Stimulated activated CD8-positive, alpha-beta memory T cell treated with anti-CD3 and anti-CD28 coated beads, Interleukin-7, amount 100 ng/mL, for 1 hour (primary cell): ENCODE measurements around the gene DCAF11.

Source experiments
- DNase-seq, 2 donors: peaks; one replicate each; pipeline ENCODE4 v3.0.0-alpha.2; 2020; ENCODE audit warnings: low read depth in 2 of 2

DCAF11 gene

DNA sequence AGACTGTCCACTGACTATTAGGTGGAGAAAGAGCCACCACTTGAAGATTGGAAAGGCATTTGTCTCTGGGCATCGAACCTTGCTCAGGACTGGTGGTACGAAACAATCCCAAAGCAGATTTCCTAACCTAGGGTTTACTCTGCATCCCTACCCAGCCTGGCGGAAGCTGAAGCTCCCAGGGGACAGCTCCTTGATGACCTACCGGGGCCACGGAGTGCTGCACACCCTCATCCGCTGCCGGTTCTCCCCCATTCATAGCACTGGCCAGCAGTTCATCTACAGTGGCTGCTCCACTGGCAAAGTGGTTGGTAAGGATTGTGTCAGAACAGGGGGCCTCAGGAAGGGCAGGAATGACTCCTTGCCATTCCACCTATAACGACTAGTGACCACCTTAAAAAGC, 6.6 kb downstream of the DCAF11 start:
- no peak for DNase-seq

DNA sequence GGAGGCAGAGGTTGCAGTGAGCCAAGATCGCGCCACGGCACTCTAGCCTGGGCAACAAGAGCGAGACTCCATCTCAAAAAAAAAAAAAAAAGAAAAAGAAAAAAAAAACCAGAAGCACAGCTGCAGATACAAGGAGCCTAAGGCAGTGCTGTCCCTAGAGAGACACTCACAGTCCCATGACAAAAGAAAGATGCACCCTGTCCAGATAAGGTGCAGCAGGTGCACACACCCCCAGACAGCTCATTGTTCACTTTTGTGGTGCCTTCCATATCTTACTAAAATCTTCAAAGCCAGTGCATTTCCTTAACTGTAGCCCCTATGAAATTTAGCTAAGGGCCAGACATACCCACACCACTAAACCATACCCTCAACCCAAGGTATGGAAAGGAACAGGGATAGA, 7.8 kb downstream of the DCAF11 start:
- DNase-seq, result no peak

DNA sequence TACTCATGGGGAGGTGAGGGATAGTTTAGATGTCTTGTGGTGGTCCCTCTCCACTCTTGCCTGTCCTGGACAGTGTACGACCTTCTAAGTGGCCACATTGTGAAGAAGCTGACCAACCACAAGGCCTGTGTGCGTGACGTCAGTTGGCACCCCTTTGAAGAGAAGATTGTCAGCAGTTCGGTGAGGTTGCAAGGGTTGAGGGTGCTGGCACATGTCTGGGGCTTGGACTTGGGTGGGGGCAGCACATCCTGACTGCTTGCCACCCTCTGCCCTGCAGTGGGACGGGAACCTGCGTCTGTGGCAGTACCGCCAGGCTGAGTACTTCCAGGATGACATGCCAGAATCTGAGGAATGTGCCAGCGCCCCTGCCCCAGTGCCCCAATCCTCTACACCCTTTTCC, 8.3 kb downstream of the DCAF11 start:
- DNase-seq, result no peak

DNA sequence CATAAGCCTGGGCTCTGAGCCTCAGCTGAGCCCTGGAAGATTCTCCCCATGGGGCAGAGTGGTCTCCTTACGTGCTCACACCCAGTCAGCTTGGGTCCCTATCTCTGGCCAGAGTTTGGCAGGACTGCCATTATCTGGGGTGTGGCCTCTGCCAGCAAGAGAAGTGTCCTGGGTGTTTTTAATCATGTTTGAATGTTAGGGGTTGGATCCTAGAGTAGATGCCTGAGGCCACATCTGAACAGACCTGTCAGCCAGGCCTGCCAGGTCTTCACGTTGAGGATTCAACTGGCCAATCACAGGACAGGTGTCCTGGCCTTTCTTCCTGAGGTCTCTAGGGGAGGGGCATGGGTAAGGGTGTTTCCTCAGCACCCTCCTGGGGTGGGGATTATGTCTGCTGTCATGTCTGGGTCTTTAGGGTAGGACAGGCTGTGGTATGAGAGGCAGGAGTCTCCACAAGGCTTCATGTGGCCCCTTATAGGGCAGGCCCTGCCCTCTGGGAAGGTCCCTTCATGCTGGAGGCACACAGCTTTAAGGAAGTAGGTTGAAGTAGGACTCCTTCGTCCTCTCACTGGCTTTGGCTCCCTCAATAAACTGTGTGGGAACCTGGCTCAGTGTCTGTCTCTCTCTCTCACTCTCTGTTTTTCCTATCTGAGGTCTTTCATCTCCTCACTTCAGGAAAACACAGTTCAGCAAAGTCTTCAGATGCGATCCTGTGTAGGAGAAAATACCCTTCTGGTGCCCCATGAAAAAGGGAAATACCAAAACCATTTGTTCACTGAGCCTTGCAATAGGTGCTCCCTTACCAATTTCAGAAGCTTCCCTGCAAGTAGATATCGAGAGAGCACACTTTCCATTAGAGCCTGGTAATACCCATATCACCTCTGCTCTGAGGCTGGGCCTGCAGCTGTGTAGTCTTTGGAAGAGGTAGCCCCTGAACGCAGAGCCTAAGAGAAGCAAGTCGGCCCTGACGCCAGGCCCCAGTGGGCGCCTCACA, 9.1 kb downstream of the DCAF11 start:
- no peak for DNase-seq

DNA sequence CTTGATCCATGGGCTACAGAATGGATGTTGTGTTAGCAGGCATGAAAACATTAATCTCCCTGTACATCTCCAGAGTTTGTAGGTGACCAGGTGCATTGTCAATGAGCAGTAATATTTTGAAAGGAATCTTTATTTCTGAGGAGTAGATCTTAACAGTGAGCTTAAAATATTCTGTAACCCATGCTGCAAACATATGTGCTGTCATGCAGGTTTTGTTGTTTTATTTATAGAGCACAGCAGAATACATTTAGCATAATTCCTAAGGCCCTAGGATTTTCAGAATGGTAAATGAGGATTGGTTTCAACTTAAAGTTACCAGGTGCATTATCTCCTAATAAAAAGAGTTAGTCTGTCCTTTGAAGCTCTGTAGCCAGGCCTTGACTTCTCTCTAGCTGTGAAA, 12.4 kb downstream of the DCAF11 start:
- no peak for DNase-seq

DNA sequence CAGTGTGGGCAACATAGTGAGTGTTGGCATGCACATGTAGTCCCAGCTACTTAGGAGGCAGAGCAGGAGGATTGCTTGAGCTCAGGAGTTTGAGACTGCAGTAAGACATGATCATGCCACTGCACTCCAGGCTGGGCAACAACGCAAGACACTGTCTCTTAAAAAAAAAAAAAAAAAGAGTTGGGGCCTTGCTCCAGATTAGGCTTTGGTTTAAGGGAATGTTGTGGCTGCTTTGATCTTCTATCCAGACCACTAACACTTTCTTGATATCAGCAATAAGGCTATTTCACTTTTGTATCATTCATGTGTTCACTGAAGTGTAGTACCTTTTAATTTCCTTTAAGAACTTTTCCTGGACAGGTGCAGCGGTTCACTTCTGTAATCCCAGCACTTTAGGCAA, 13.1 kb downstream of the DCAF11 start:
- no peak for DNase-seq

DNA sequence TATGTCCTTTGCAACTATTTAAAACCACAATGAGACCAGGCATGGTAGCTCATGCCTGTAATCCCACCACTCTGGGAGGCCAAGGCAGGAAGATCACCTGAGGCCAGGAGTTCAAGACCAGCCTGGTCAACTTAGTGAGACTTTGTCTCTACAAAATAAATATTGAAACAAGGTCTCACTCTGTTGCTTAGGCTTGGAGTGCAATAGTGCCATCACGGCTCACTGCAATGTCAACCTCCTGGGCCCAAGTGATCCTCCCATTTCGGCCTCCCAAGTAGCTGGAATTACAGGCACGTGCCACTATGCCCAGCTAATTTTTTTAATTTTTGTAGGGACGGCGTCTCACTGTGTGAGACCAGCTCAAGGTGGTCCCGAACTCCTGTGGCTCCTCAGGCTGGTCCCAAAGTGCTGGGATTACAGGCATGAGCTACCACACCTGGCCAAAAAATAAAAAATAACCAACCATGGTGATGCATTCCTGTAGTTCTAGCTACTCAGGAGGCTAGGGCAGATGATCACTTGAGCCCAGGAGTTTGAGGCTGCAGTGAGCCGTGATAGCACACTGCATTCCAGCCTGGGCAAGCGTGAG, 14.9 kb downstream of the DCAF11 start:
- no peak for DNase-seq

DNA sequence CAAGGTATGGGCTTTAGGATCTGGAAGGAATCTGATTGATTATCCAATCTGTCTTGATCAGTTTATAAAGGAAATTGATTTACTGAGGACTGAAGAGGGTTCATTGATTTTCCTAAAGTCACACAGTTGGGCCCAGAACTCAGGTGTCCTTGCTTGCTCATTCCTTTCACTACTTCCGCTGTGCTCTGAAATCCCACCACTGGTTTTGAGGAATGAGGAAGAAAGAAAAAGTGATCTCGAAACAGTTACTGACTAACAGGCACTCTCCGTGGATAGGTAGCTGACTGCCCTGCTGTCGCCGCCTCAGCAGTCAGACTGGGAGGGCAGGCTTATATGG, 15.8 kb downstream of the DCAF11 start, which contains the start of gene FITM1:
Gene FITM1 (plus strand): TSS at position 280 of the 337 bp plus-strand sequence. CDS start 905 bp downstream, outside the sequence.
- DNase-seq, result no peak

DNA sequence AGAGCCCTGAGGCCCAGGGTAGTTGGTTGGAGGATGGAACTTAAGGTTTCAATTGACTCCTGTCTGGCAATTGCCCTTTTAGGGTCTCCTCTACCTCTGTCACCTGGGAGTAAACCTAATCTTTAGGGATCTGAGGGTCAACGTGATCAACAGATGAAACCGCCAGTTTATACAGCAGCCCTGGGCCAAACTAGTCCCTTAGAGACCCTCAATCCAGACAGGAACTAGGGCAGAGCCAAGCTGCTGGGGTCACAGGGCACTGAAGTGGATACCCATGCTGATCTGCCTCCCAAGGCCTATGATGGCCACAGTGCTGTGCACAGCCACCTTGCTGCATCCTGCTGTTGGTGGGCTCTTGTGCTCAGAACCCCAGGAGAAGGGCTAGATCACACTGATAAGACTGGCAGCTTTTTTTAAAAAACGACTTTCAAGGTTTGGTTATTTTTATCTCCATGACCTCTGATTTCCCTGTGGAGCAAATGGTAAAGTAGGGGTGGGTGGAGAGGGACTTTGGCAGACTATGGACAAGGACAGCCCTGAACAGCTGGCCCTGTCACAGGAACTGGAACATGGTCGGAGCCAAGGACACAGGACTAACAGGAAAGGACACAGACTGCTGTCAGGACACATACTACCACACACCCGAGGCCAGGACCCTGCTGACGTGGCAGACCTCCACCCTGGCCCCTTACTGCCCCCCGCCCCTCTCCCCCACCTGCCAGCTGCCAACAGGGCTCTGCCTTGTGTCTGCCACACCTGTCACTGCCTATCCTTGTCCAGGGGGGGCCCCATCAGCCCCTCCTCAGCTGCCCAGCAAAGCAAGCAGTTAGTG, 16.4 kb downstream of the DCAF11 start:
- DNase-seq, result no peak

DNA sequence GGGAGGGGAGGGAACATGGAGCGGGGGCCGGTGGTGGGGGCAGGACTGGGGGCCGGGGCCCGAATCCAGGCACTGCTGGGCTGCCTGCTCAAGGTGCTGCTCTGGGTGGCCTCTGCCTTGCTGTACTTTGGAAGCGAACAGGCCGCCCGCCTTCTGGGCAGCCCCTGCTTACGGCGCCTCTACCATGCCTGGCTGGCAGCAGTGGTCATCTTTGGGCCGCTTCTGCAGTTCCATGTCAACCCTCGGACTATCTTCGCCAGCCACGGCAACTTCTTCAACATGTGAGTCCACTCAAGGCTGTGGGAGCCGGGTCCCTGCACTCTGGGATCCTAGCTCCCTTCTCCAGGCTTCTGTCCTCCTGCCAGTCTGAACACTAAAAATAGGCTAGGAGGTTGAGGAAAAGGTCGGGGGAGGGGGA, 17.0 kb downstream of the DCAF11 start:
- no peak for DNase-seq

DNA sequence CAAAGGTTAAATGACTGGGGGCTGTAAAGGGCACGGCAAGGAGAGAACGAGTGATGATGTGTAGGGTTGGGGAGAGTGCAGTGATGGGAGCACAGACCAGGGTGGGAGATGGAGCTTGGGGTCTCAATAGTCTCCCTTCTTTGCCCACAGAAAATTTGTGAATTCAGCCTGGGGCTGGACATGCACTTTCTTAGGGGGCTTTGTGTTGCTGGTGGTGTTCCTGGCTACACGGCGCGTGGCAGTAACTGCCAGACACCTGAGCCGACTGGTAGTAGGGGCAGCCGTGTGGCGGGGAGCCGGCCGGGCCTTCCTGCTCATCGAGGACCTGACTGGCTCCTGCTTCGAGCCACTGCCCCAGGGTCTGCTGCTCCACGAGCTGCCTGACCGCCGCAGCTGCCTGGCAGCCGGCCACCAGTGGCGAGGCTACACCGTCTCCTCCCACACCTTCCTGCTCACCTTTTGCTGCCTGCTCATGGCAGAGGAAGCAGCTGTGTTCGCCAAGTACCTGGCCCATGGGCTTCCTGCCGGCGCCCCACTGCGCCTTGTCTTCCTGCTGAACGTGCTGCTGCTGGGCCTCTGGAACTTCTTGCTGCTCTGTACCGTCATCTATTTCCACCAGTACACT, 17.6 kb downstream of the DCAF11 start:
- no peak for DNase-seq

DNA sequence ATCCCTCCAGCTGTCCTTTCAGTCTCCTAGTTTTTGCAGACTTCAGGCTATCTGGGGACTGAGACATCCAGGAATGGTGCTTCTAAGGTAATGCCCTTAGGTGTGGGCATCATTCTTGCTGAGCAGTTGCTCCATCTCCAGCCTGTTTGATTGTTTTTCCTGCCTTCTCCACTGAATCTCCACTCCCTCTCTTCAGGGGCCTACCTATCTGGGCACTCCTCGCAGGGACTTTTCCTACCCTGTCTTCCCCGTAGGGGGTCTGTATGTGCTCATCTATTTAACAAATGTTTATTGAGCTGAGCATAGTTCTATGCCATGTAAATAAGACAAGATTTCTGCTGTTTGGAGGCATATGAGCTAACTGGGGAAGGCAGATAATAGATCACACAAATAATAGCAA, 18.4 kb downstream of the DCAF11 start:
- DNase-seq, result no peak

DNA sequence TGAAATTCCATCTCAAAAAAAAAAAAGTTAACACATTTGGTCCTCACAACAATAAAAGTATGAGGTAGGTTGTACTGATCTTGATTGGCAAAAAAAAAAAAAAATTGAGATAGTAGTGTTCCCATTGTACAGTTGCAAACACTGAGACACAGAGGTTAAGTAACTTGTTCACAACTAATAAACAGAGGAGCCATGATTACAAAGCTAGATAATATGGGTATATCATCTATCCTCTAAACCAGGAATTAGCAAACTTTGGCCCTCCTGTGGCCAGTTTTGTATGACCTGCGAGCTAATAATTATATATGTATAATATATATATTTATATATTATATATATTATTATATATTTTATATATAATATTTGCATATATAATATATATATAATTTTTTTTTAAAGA, 19.2 kb downstream of the DCAF11 start:
- no peak for DNase-seq

DNA sequence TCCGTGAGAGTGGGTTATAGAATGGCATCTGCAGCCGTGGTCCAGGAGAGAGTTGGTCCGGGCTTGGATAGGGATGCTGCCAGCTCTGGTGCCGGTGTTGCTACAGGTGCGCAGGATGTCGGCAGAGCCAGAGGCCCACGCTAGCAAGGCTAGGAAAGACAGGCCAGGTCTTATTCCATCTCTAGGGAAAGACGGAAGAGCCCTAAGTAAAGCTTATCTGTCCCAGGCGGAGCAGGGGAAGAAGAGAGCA, 20.9 kb downstream of the DCAF11 start:
- no peak for DNase-seq

DNA sequence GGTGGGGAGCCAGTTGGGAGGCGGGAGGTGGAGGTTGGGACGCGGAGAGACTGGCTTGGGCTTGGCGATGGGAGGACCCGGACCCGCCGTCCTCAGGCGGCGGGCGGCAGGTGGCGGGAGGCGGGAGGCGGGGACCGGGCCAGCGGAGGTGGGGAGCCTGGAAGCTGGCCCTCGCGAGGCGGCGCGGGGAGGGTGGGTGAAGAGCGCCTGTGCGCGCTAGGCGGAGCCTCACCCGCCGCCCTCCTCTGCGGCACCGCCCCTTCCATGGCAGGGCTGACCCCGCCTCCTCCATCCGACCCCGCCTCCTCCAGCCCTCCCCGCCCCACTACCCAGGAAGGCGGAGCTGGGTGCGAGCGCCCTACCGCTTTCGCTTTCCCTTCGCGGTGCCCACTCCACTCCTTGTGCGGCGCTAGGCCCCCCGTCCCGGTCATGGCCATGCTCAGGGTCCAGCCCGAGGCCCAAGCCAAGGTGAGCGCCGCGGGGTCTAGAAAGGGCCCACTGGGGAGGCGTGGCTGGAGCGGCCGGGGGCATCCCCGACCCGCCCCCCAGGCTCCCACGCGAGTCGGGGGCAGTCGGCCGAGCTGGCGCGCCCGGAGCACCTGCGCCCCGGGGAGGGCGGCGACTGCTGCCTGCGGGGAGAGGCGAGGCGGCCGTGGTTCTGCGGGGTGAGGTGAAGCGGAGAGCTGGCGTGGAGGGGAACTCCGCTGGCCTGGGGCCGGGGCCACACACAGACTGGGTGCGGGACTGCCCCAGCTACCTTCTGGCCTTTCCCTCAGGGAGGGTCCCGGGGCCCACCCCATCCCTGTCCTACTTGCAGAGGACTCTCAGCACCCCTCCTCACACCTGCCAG, 21.5 kb downstream of the DCAF11 start, which contains the start of gene PSME1:
Gene PSME1 (plus strand): TSS at position 361 of the 850 bp plus-strand sequence. CDS start 69 bp downstream, at position 430.
- peak; percentile 92 to 94 for DNase-seq

DNA sequence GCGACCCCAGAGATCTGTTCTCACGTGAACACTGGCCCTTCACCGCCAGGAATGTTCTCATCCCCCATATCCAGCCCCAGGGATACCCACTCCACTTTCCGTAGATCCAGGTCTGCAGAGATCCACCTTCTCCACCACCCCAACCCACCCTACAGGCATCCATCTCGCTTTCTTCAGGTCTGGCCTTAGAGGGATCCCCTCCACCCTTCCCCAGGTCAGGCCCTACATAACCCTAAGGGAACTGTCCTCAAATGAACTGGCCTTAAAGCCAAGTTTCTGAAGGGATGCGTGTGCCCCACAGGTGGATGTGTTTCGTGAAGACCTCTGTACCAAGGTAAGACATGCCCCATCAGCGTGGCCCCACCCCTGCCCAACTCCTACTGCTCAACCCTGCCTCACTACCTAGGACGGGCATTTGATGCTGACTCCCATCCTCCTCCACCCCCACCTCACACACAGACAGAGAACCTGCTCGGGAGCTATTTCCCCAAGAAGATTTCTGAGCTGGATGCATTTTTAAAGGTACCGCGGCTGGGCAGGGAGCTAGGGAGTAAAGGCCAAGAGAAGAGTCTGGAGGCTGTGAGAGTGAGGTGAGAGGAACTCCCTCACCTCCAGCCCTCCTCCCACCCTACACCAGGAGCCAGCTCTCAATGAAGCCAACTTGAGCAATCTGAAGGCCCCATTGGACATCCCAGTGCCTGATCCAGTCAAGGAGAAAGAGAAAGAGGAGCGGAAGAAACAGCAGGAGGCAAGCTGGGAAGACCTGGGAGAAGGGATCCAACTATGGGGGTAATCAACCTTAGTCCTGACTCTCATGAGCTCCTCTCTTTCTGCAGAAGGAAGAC, 22.3 kb downstream of the DCAF11 start:
- DNase-seq, result no peak

DNA sequence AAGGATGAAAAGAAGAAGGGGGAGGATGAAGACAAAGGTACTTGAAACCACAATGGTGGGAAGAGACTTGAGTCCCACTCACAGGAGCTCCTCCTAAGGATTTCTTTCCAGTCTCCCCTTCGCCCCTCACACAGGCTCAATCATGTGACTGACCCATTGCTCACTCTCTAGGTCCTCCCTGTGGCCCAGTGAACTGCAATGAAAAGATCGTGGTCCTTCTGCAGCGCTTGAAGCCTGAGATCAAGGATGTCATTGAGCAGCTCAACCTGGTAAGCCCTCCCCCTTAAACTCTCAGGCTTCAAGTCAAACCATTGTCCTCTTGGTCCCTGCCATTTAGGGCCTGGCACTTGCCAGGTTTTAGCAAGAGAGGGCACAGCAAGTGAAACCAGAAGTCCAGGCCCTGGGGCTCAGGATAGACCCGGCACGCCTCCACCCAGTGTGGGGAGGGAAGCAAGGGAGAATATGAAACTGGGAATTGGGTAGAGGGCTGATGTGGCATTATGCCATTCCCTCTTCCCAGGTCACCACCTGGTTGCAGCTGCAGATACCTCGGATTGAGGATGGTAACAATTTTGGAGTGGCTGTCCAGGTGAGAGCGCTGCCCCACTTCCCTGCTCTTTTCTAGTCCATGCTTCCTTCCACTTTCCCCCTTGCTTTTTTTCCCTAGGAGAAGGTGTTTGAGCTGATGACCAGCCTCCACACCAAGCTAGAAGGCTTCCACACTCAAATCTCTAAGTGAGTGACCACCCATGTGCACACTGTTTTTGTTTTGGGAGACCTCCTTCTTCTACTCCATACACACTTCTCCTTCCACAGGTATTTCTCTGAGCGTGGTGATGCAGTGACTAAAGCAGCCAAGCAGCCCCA, 23.2 kb downstream of the DCAF11 start:
- no peak for DNase-seq

DNA sequence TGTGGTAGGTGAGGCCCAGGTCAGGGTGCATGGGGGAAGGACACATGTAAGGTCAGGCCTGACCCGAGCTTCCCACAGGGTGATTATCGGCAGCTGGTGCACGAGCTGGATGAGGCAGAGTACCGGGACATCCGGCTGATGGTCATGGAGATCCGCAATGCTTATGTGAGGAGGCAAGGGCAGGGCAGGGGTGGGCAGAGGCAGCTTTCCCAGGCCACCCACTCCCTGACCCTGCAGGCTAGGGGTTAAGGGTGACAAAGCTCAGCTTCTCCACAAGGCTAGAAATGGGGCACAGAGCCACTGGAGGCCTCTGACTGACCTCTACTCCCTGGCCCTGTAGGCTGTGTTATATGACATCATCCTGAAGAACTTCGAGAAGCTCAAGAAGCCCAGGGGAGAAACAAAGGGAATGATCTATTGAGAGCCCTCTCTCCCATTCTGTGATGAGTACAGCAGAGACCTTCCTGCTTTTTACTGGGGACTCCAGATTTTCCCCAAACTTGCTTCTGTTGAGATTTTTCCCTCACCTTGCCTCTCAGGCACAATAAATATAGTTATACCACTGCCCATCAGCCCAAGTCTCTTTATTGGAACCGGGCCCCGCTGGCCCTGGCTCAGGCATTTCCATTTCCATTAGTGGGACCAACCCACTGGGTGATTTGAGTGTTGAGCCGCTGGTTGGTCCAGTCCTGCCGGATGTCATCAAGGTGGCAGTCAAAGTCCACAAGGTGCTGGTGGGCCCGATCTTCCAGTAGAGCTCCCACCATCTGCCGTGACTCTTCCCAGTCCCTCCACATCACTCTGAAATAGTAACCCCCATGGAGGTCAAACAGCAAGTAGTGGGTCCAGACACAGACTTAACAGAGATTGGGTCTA, 24.1 kb downstream of the DCAF11 start:
- no peak for DNase-seq
